Activated CD8-positive, alpha-beta memory T cell treated with anti-CD3 and anti-CD28 coated beads, Interleukin-2, amount 50 U/mL, for 1 hour (primary cell): Measurements from ENCODE around the gene CDKAL1.
A peak's percentile ranks its signal among the peaks of the same experiment; 100 is the strongest.
"Not testable (repeated sequence)": the region's sequence is repeated elsewhere in the genome, so short reads cannot be mapped to it uniquely, and the experiment has no call there.

Experiments
- DNase-seq: peaks from one replicate; pipeline ENCODE4 v3.0.0-alpha.2; 2020; ENCODE audit errors: extremely low read depth

Gene CDKAL1

GRCh38 chr6:20708367-20709124 lies 174.3 kb downstream of the CDKAL1 start:
- peak; percentile 4 for DNase-seq

DNA sequence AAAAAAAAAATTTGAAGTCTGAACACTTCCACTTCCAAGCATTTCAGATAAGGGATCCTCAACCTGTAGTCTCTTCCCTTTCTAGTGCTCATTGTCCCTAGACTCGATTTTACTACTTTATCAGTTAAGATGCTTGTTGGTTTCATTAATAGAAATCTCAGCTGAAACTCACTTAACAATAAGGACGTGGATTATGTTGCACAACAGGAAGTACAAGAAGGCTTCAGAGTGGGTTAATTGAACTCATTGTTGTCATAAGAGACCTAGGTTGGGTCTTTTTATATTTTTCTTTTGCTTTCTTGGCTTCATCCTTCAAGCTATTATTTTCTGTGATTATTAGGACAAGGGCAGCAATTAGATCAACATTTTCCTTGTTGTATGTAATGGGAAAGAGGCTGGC lies 175.2 kb downstream of the CDKAL1 start:
- DNase-seq, result no peak

DNA sequence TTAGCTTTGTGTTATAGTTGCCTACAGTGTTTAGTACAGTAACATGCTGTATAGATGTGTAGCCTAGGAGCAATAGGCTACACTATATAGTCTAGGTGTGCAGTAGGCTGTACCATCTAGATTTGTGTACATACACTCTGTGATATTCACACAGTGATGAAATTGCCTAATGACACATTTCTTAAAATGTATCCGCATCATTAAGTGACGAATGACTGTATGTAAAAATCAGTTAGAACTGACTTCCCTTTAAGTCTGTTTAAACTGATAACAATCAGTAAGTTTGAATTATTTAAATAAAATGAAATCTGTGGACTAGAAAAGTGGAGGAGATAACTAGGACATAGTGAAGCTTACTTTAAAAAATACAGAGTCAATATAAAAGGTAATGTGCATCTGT lies 176.1 kb downstream of the CDKAL1 start:
- DNase-seq, result no peak

DNA sequence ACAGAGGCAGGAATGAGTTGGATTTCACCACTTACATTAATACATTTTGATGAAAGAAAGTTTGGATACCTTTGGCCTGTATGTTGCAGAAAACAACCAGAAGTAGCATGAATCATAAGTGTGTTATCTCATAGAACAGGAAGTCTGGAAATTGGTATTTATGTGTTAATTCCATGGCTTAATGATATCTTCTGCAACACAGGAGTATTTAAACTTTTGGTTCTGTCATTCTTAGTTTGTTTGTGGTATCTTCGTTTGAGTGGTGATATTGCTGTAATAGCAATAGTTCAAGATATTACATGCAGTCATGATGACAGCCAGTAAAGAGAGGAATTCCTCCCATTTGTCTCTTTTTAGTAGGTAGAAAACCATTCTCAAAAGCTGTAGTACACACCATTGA lies 177.3 kb downstream of the CDKAL1 start:
- no peak for DNase-seq

- DNase-seq, result no peak
These were observed 177.8 kb downstream of the CDKAL1 start for GRCh38 chr6:20712011-20712410.

GRCh38 chr6:20715135-20715806 lies 181.0 kb downstream of the CDKAL1 start:
- DNase-seq, result no peak

GRCh38 chr6:20716865-20717264 lies 182.6 kb downstream of the CDKAL1 start:
- no peak for DNase-seq

GRCh38 chr6:20717743-20718142 lies 183.5 kb downstream of the CDKAL1 start:
- no peak for DNase-seq

DNA sequence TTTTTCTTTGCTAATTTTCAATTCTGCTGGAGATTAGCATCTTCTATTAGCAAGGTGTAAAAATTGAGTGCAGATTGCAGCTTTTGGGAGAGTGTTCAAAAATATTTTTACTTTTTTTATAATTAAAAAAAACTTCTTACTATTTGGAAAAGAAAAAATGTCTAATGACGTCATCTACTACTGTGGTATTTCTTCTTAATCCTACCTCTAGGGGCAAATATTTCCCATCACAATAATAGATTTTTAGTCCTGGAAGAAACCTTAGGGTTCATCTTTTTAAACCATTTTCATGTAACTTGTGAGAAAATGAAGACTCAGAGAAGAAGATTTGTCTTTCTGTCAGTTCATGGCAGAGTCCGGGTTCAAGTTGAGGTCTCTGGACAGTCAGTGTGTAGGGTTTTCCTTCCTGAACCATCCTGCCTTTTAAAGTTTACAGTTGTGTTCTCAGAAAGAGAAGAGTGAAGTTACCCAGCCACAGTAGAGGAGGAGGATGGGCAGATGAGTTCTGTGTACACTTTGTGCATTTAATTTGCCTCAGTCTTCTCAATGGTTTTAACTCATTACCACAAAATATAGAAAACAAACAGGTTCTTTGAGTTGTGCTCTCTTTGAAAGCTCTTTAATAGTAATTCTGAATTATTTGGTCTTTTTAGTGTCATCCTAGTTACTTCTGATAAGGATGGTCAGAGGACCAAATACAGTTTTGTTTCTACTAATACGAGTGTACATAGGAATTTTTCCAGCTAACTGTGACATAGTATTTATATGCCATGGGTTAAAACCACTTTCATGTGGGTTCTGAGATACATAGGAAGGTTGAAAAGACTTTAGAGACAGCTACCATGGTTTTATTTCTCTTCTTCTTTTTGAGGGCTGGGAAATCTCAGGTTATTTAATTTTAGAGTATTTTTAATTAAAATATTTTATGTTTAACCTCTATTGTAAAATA lies 184.7 kb downstream of the CDKAL1 start:
- DNase-seq, result no peak

DNA sequence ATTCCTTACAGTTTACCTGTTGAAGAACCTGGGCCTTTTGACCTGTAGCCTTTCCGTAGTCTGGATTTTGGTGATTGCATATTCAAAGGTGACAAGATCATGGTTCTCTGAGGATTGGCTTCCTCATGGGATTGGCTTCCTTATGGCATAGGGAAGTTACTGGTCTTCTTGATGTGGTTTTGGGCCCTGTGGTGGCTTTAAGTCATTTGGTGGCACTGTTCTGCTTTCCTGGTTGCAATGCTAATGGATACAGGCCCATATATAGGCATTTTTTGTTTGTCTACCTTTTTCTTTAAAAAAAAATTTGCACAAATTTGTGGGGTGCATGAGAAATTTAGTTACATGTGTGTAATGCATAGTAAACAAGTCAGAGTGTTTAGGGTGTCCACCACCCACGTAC lies 185.7 kb downstream of the CDKAL1 start:
- DNase-seq, result no peak

DNA sequence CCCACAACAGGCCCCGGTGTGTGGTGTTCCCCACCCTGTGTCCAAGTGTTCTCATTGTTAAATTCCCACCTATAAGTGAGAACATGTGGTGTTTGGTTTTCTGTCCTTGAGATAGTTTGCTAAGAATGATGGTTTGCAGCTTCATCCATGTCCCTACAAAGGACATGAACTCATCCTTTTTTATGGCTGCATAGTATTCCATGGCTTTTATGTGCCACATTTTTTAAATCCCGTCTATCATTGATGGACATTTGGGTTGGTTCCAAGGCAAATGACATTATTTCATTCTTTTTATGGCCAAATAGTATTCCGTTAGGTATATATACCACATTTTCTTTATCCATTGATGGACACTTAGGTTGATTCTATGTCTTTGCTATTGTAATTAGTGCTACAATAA lies 186.9 kb downstream of the CDKAL1 start:
- DNase-seq, result not testable (repeated sequence)

- DNase-seq, result no peak
These were observed 188.2 kb downstream of the CDKAL1 start for GRCh38 chr6:20722455-20722854.

DNA sequence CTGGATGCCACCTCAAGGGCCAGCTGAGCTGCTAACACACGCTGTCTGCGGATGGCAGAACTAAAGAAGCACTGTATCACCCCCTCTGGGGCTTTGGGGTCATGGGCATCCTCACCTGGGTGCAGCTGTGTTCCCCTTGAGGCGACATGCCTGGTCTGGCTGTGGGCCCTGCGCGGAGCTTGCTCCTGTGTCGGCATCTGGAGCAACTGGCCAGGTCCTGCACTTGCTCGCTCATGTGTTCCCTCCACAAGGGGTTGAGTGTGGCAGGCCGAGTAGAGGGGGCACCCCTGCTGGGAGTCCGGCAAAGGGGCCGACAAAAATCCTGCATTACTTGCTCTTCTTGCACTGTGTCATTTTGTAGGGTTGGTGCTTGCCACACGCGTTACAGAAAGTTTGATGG lies 189.0 kb downstream of the CDKAL1 start:
- DNase-seq, result no peak

- DNase-seq, result no peak
These were observed 190.4 kb downstream of the CDKAL1 start for GRCh38 chr6:20724443-20725190.

DNA sequence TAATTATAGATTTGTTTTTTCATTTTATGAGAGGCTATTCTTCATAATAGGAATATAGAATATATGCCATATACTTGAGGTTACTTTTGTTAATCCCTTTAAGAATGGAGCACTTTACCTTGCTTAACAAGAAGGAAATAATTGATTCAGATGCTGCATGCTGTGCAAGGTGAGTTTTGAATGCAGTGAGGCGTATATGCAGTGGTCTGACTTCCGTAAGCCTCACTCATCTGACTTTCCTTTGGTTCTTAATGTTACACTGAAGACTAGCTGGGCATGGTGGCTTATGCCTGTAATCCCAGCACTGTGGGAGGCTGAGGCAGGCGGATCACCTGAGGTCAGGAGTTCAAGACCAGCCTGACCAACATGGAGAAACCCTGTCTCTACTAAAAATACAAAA lies 191.0 kb downstream of the CDKAL1 start:
- not testable (repeated sequence) for DNase-seq

DNA sequence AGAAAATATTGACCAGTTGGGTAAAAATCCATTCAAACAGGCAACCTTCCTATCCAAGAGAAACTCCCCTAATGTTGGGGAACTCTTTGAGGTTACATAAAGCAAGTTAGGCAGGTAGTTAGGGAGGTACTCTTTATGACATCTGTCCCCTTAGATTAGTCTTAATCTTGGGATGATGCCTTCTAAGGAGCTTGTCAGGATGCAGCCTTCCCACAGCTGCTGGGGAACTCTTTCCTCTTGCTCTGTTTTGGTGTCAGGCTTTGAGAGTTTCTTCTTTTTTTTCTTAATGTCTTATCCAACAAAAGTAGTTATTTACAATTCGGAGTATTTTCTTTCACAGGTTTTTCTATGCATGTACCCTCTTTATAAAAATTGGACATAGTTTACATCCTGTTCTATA lies 194.8 kb downstream of the CDKAL1 start:
- DNase-seq, result no peak

GRCh38 chr6:20732362-20732761 lies 198.1 kb downstream of the CDKAL1 start:
- not testable (repeated sequence) for DNase-seq

DNA sequence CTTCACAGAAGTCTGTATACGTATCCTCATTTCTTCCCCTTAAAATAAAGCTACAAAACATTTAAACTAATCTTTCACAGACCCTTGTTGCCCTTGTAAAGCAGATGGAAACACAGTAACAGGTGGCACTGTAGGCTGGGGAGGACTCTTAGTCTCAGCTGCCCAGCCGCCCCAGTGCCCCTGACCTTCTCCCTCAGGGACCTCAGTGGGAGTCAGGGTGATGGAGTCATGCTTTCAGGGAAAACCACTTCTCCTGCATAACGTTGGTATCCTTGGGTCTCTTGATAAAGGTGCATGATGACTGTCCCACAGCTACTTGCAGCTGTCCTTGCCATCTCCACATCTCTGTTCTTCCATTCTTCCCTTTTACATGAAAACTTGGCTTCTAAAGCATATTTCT lies 198.6 kb downstream of the CDKAL1 start:
- no peak for DNase-seq

- no peak for DNase-seq
These were observed 203.7 kb downstream of the CDKAL1 start for GRCh38 chr6:20737912-20738311.

DNA sequence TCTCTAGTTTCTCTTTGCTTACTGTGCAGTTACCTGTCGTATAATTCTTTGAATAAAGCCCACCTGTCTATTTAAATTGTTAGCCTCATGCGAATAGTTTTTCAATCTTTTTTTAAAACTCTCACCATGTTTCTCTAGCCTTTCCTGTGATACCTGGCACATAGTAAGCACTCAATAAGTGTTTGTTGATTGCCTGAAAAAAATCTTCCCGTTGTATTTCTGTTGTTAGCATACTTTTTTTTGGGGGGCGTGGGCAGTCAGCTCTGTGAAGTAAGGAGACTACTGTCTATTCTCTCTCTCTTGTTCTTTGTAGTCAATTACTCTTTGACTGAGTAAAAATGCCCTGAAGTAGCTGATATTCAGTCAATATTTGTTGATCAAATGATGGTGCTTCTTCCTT lies 205.8 kb downstream of the CDKAL1 start:
- DNase-seq, result no peak

DNA sequence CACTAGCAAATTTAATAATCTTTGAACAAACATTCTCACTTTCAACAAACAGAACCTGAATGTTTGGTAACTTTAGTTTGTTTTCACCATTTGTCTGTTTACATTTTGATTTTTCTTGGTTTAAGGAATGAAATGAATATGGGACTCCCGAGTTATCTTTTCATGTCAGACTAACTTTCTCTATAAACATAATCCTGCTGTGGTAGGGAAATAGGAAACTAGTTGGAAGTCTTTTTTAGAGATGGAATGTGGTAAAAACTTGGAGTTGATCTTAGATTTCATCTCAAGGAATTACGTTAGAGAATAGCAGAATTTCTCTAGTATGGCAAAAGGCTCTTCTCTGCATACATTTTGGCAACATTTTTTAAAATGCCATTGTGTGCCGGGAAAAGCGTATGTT lies 206.5 kb downstream of the CDKAL1 start:
- DNase-seq, result no peak

DNA sequence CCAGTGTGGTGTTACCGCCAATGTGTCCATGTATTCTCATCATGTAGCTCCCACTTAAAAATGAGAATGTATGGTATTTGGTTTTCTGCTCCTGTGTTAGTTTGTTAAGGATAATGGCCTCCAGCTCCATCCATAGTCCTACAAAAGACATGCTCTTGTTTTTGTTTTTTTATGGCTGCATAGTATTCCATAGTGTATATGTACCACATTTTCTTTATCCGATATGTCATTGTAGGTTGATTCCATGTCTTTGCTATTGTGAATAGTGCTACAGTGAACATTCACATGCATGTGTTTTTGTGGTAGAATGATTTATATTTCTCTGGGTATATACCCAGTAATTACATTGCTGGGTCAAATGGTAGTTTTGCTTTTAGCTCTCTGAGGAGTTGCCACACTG lies 207.2 kb downstream of the CDKAL1 start:
- no peak for DNase-seq
